Colonic mucosa (tissue), 4 donors: Measurements from ENCODE around the gene GCLC. TPM values are rescaled to one million over a fixed set of nuclear protein-coding genes. Genes with fewer than 3 reads are reported as not detected.

Experiments used
- DNase-seq: peaks from one replicate; pipeline ENCODE4 v3.0.0-alpha.2; 2020
- H3K27ac ChIP-seq: fragments of 200-600 bp; one replicate; pipeline ENCODE4 v1.8.0; 2021
- H3K27me3 ChIP-seq: fragments of 200-600 bp; one replicate; pipeline ENCODE4 v1.8.0; 2021
- H3K36me3 ChIP-seq: fragments of 200-600 bp; one replicate; pipeline ENCODE4 v1.8.0; 2021
- H3K4me1 ChIP-seq: fragments of 200-600 bp; one replicate; pipeline ENCODE4 v1.8.0; 2021; ENCODE audit warnings: mild to moderate bottlenecking
- H3K4me3 ChIP-seq: fragments of 200-600 bp; one replicate; pipeline ENCODE4 v1.8.0; 2021
- H3K9ac ChIP-seq, 2 donors: one replicate each; pipeline ENCODE4 v1.7.0; 2013; ENCODE audit warnings: control low read depth in 2 of 2, low read depth in 2 of 2, low read length in 2 of 2
- H3K9me3 ChIP-seq: fragments of 200-600 bp; one replicate; pipeline ENCODE4 v1.8.0; 2021
- intact Hi-C: fragments of 100-400 bp; cut with DNase I; formaldehyde crosslinking; loops from one replicate; pipeline ENCODE4 v1.14.1; 2022
- total RNA-seq, 2 donors: library from RNA; stranded (reverse); fragmentation: NEBNext Ultra II Directional in 1 of 2; extraction: Animal tissue kit (Norgen Biotek cat#: 25700) in 1 of 2; gene quantifications; one replicate each; pipeline ENCODE4 v1.2.1, GENCODE V29; 2021
- TF ChIP-seq, protein P1 (sequence below): fragments of 200-600 bp; IDR thresholded peaks from one replicate; pipeline ENCODE4 v1.8.0; 2022; ENCODE audit warnings: antibody characterized with exemption, mild to moderate bottlenecking
- donor health status: healthy.
- donor health status: DM: no; HTN: no; CAD: no.
- donor health status: DM: no; HTN: no; CAD: no.

Gene GCLC
- total RNA-seq, 2 donors from 2014 or later, result 35.0 to 37.1 TPM

DNA sequence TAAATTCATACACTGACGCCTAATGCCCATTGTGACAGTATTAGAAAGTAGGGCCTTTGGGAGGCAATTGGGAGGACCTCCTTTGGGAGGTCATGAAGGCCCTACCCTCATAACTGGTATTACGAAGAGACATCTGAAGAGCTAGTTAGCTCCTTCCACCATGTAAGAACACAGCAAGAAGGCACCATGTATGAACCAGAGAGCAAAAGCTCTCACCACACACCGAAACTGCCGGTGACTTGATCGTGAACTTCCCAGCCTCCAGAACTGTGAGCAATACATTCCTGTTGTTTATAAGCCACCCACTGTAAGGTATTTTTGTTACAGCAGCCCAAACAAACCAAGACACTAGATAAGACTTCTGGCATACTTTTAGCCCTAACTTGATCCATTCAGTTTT lies 41.8 kb downstream of the GCLC start:
- no peak for DNase-seq
- Histone ChIP-seq H3K9ac (no peak overlapping the region), H3K4me1 (no peaks in the 10 kb centered on the region), H3K4me3 (no peak overlapping the region), H3K27me3 (no peaks in the 10 kb centered on the region), H3K36me3 (peaks cover 5% of the 10 kb centered on the region), H3K9me3 (no peaks in the 10 kb centered on the region), H3K27ac (no peak overlapping the region)
- intact Hi-C loops, result no loop called here
- TF ChIP-seq, protein P1, sequence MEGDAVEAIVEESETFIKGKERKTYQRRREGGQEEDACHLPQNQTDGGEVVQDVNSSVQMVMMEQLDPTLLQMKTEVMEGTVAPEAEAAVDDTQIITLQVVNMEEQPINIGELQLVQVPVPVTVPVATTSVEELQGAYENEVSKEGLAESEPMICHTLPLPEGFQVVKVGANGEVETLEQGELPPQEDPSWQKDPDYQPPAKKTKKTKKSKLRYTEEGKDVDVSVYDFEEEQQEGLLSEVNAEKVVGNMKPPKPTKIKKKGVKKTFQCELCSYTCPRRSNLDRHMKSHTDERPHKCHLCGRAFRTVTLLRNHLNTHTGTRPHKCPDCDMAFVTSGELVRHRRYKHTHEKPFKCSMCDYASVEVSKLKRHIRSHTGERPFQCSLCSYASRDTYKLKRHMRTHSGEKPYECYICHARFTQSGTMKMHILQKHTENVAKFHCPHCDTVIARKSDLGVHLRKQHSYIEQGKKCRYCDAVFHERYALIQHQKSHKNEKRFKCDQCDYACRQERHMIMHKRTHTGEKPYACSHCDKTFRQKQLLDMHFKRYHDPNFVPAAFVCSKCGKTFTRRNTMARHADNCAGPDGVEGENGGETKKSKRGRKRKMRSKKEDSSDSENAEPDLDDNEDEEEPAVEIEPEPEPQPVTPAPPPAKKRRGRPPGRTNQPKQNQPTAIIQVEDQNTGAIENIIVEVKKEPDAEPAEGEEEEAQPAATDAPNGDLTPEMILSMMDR, result no peak

DNA sequence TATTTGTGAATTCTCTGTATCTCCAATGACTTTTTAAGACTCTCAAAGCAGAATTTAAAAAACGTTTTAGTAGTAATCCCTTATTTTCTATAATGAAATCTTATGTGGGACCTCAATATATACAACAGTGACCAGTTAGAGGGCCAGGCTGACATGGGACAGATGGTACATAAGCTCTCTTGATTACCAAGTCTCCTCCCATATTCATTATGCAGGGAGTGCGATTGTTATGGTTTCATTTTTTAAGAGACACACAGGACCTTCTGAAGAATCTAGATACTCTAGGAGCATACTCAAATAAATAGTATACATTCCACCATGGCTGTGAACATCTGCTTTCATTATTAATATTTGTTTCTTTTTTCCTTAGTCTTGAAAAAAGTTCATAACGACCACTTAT lies 43.5 kb downstream of the GCLC start:
- no peak overlapping the region for H3K9ac ChIP-seq
- DNase-seq, result no peak
- H3K27ac ChIP-seq, result no peak overlapping the region
- no peaks in the 10 kb centered on the region for H3K9me3 ChIP-seq
- intact Hi-C loops, result no loop called here
- no peak overlapping the region for H3K4me3 ChIP-seq
- peaks cover 5% of the 10 kb centered on the region for H3K36me3 ChIP-seq
- no peaks in the 10 kb centered on the region for H3K4me1 ChIP-seq
- TF ChIP-seq, protein P1, result no peak
- H3K27me3 ChIP-seq, result no peaks in the 10 kb centered on the region

DNA sequence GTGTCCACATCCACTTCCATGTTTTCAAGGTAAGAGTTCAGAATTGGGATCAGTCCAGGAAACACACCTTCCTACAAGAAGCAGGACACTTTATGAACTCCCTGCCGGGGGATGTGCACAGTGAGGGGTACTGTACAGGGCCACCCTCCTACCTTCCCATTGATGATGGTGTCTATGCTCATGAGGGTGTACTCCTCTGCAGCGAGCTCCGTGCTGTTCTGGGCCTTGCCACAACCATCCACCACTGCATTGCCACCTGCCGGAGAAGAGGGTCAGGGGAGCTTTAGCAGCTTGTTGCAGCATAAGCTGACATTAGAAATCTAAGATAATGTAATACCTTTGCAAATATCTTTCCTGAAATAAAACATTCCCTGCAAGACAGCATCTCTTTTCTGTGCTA lies 44.8 kb downstream of the GCLC start:
- H3K4me3 ChIP-seq, result no peak overlapping the region
- DNase-seq, result no peak
- no peaks in the 10 kb centered on the region for H3K27me3 ChIP-seq
- H3K36me3 ChIP-seq, result peaks cover 5% of the 10 kb centered on the region
- no peaks in the 10 kb centered on the region for H3K4me1 ChIP-seq
- no peak overlapping the region for H3K27ac ChIP-seq
- TF ChIP-seq, protein P1, result no peak
- H3K9ac ChIP-seq, result no peak overlapping the region
- intact Hi-C loops, result no loop called here
- no peaks in the 10 kb centered on the region for H3K9me3 ChIP-seq

DNA sequence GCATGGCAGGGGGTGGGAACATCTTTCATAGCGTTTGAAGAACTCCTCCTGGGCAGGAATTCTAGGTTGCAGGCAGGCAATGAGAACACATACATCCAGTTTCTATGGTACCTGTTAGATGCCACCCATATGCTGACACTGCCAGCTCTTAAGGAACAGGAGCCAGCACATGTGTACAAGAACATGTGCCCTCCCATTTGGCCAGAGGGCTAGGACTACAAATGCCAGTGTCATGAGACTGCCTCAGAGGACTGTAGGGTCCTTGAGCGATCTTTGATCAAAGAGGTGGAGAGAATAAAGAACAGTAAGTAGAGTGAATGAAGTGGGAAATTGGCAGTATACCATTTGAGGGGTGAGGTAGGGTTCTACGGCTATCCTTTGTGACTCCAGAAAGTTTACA lies 45.8 kb downstream of the GCLC start:
- Histone ChIP-seq H3K9me3 (no peaks in the 10 kb centered on the region), H3K27ac (no peak overlapping the region), H3K4me3 (no peak overlapping the region), H3K27me3 (no peaks in the 10 kb centered on the region), H3K4me1 (no peaks in the 10 kb centered on the region), H3K9ac (no peak overlapping the region), H3K36me3 (peaks cover 5% of the 10 kb centered on the region)
- intact Hi-C loops, result loop anchor here (5.0 to 10.0 kb wide), 2 partner anchors 43 to 456 kb away; no protein-coding TSS in a partner anchor
- no peak for DNase-seq
- TF ChIP-seq, protein P1, result no peak

DNA sequence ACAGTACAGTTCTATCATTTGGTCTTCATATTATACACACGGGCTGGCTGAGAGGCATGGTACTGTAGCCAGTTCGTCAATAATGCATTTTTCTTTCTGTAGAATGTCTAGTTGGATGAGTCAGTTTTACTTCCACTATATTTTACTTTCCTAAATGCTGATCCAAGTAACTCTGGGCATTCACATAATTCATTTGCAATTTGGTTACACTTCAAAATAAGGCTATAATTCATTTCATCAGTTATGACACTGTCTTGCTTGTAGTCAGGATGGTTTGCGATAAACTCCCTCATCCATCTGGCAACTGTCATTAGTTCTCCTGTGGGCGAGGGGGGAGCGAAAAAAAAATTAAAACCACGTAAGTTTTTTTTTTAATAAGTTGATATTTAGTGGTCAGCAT lies 46.3 kb downstream of the GCLC start:
- H3K4me3 ChIP-seq, result no peak overlapping the region
- H3K4me1 ChIP-seq, result no peaks in the 10 kb centered on the region
- intact Hi-C loops, result loop anchor here (5.0 to 10.0 kb wide), 2 partner anchors 44 to 456 kb away; no protein-coding TSS in a partner anchor
- H3K9ac ChIP-seq, result no peak overlapping the region
- peaks cover 5% of the 10 kb centered on the region for H3K36me3 ChIP-seq
- TF ChIP-seq, protein P1, result no peak
- H3K27ac ChIP-seq, result no peak overlapping the region
- H3K27me3 ChIP-seq, result no peaks in the 10 kb centered on the region
- no peak for DNase-seq
- H3K9me3 ChIP-seq, result no peaks in the 10 kb centered on the region
